ENCODE results near the gene KCND3. TPM values are rescaled to one million over a fixed set of nuclear protein-coding genes. Genes with fewer than 3 reads are reported as not detected.

Gene KCND3
- total RNA-seq, 1 experiment from 2014 or later, result 0.15 TPM

GRCh38 chr1:112030157-112030556 is 40.7 kb upstream of the KCND3 start:
- WGBS (ENCODE audit: extremely low coverage, insufficient read length, low lambda C conversion rate), result no CpG with 5 or more reads among the region's 5 CpGs
- Histone ChIP-seq H3K56ac (ENCODE audit: insufficient read length, low read depth, low read length) (no peak overlapping the region), H3K4me2 (ENCODE audit: insufficient read depth, insufficient read length, low read length) (no peak overlapping the region), H4K5ac (ENCODE audit: insufficient read length, low read depth, low read length) (no peak overlapping the region), H3K9me3 (ENCODE audit: control insufficient read depth, low read depth, low read length) (no peaks in the 10 kb centered on the region), H4K91ac (ENCODE audit: insufficient read length, low read depth, low read length) (no peak overlapping the region), H4K20me1 (ENCODE audit: control insufficient read depth, insufficient read depth, insufficient read length) (no peaks in the 10 kb centered on the region), H2BK15ac (ENCODE audit: low read depth, low read length) (no peak overlapping the region), H2AFZ (ENCODE audit: low read length) (no peak overlapping the region), H3K23me2 (ENCODE audit: insufficient read length, low read depth, low read length, poor library complexity, severe bottlenecking) (no peaks in the 10 kb centered on the region), H3K79me1 (ENCODE audit: insufficient read depth, low read depth, low read length, poor library complexity, severe bottlenecking) (no peaks in the 10 kb centered on the region), H3K27ac (ENCODE audit: insufficient read length, low read depth, low read length) (no peak overlapping the region), H3K4me1 (ENCODE audit: insufficient read depth, low read length) (no peaks in the 10 kb centered on the region), H4K8ac (replicated peaks; ENCODE audit: insufficient read length, low read depth, low read length) (no peak overlapping the region), H3K14ac (ENCODE audit: insufficient read depth, low read length) (no peak overlapping the region), H3K27me3 (ENCODE audit: insufficient read depth, low read length) (no peaks in the 10 kb centered on the region), H2AK5ac (ENCODE audit: insufficient read length, low read length) (no peak overlapping the region), H3K79me2 (ENCODE audit: insufficient read depth, low read length) (no peaks in the 10 kb centered on the region), H2BK20ac (ENCODE audit: low read depth, low read length, poor library complexity, severe bottlenecking) (no peak overlapping the region), H2BK12ac (ENCODE audit: insufficient read length, low read depth, low read length) (no peak overlapping the region), H2BK120ac (ENCODE audit: low read depth, low read length, poor library complexity, severe bottlenecking) (no peak overlapping the region), H3K18ac (ENCODE audit: insufficient read length, low read depth, low read length) (no peak overlapping the region), H3K9ac (ENCODE audit: extremely low read depth, insufficient read length, low read length) (no peak overlapping the region), H3K4ac (ENCODE audit: low read depth, low read length) (no peak overlapping the region), H3T11ph (ENCODE audit: low read length) (no peak overlapping the region), H2BK5ac (ENCODE audit: insufficient read length, low read length) (no peak overlapping the region), H3K23ac (ENCODE audit: insufficient read length, low read depth, low read length) (no peak overlapping the region)
- H3K27me3 Mint-ChIP-seq (ENCODE audit: low read depth), result peaks cover 13% of the 10 kb centered on the region
- no peak overlapping the region for H3K27ac Mint-ChIP-seq
- no peak for DNase-seq
- no peak overlapping the region for H3K4me3 Mint-ChIP-seq
- no peaks in the 10 kb centered on the region for H3K4me1 Mint-ChIP-seq
- TF ChIP-seq CTCF (conservative IDR thresholded peaks at IDR 0.05), result no peak
- H3K9me3 Mint-ChIP-seq, result no peaks in the 10 kb centered on the region
- no peaks in the 10 kb centered on the region for H3K36me3 Mint-ChIP-seq (ENCODE audit: insufficient read depth in 1 of 3, low read depth in 3 of 3)

All from H9 (cell line).